Left ventricle myocardium inferior (tissue), 1 donor: Measurements from ENCODE around the gene MRAP. TPM values are rescaled to one million over a fixed set of nuclear protein-coding genes. Genes with fewer than 3 reads are reported as not detected.

ENCODE experiments used
- DNase-seq: peaks from one replicate; pipeline ENCODE4 v3.0.0-alpha.2; 2020
- H3K27ac ChIP-seq: fragments of 200-600 bp; replicated peaks from 2 replicates; pipeline ENCODE4 v1.8.0; 2021
- H3K27me3 ChIP-seq: fragments of 200-600 bp; 2 replicates; pipeline ENCODE4 v1.8.0; 2021; ENCODE audit warnings: low read depth
- H3K36me3 ChIP-seq: fragments of 200-600 bp; 2 replicates; pipeline ENCODE4 v1.8.0; 2021
- H3K4me1 ChIP-seq: fragments of 200-600 bp; 2 replicates; pipeline ENCODE4 v1.8.0; 2021
- H3K4me3 ChIP-seq: fragments of 200-600 bp; 2 replicates; pipeline ENCODE4 v1.8.0; 2021; ENCODE audit warnings: mild to moderate bottlenecking, moderate library complexity
- H3K9me3 ChIP-seq: fragments of 200-600 bp; replicated peaks from 2 replicates; pipeline ENCODE4 v1.8.0; 2021
- intact Hi-C: fragments of 100-400 bp; cut with micrococcal nuclease; formaldehyde crosslinking; loops from one replicate; pipeline ENCODE4 v1.11.0; 2022
- total RNA-seq: library from RNA; stranded (reverse); fragmentation: NEBNext Ultra II Directional; extraction: Animal tissue kit (Norgen Biotek cat#: 25700); gene quantifications from one replicate; pipeline ENCODE4 v1.2.1, GENCODE V29; 2021
- TF ChIP-seq, protein P1 (sequence below): fragments of 200-600 bp; IDR thresholded peaks from 2 replicates; pipeline ENCODE4 v1.8.0; 2021; ENCODE audit warnings: antibody characterized with exemption, mild to moderate bottlenecking, borderline replicate concordance
- donor health status: DM: no; HTN: yes; CAD: no; lungs with severe emphysema.

The MRAP gene
- total RNA-seq, 1 donor from 2014 or later = not detected

DNA sequence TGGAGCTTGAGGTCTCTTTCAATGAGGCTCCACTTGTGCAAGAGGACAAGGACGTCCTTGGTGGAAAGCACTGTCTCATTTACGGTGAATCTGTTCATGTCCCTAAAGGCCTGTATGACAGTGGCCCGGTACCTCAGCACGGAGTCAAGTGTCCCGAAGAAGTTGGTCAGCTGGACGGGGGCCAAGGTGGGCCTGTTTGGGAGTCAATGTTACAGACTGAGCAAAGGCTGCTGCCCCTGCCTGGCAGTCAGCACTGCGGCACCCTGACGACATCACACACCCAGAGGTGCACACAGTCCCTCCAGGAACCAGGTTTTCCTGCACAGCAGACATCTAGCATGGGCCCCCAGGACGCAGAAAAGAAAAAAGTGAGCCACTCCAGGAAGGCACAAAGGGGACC, 19.1 kb downstream of the MRAP start:
- Histone ChIP-seq H3K4me3 (no peak overlapping the region), H3K9me3 (no peaks in the 10 kb centered on the region), H3K27me3 (no peaks in the 10 kb centered on the region), H3K4me1 (peaks cover 30% of the 10 kb centered on the region), H3K36me3 (peaks cover 88% of the 10 kb centered on the region), H3K27ac (peak overlapping the region; percentile 71)
- intact Hi-C loops = no loop called here
- no peak for DNase-seq
- TF ChIP-seq, protein P1, sequence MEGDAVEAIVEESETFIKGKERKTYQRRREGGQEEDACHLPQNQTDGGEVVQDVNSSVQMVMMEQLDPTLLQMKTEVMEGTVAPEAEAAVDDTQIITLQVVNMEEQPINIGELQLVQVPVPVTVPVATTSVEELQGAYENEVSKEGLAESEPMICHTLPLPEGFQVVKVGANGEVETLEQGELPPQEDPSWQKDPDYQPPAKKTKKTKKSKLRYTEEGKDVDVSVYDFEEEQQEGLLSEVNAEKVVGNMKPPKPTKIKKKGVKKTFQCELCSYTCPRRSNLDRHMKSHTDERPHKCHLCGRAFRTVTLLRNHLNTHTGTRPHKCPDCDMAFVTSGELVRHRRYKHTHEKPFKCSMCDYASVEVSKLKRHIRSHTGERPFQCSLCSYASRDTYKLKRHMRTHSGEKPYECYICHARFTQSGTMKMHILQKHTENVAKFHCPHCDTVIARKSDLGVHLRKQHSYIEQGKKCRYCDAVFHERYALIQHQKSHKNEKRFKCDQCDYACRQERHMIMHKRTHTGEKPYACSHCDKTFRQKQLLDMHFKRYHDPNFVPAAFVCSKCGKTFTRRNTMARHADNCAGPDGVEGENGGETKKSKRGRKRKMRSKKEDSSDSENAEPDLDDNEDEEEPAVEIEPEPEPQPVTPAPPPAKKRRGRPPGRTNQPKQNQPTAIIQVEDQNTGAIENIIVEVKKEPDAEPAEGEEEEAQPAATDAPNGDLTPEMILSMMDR = no peak

DNA sequence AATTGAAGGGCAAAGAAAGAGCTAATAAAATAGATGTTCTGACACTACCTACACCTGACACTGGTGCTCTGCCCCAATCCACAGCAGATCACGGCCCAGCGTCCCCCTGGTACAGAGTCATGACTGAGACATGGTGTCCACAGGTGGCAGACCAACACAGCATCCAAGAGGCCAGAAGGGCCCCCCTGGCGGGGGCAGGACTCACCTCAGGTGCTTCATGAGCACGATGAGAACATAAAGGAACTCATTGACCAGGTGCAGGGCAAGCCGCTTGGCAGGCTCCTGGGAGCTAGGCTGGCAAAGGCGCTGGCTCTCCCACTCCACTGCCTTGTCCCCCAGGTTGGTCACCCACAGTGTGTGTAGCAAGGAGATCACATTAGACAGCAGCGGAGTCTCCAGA, 20.4 kb downstream of the MRAP start:
- DNase-seq = no peak
- H3K27ac ChIP-seq = peak overlapping the region; percentile 71
- H3K27me3 ChIP-seq = no peaks in the 10 kb centered on the region
- intact Hi-C loops = no loop called here
- no peak overlapping the region for H3K4me3 ChIP-seq
- TF ChIP-seq, protein P1 = no peak
- H3K36me3 ChIP-seq = peaks cover 99% of the 10 kb centered on the region
- no peaks in the 10 kb centered on the region for H3K9me3 ChIP-seq
- peaks cover 26% of the 10 kb centered on the region for H3K4me1 ChIP-seq

DNA sequence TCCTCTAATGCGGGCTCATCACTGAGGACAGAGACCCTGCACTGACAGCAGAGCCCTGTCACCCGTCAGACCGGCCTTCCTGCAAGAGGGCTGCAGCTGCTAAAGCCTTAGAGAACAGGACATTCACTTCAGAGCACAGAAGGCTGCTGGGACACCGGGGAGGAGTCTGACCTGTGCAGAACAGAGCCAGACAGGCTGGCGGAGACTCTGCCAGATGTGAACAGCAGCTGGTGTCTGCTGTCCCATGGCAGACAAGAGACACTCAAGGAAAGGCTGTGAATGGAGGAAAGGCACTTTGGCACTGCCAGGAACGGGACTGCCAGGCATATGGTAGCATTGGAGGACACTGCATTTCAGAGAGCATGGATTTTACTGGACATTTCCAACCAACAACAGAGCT, 21.4 kb downstream of the MRAP start:
- H3K4me1 ChIP-seq = peaks cover 27% of the 10 kb centered on the region
- intact Hi-C loops = no loop called here
- no peaks in the 10 kb centered on the region for H3K27me3 ChIP-seq
- H3K4me3 ChIP-seq = no peak overlapping the region
- no peaks in the 10 kb centered on the region for H3K9me3 ChIP-seq
- TF ChIP-seq, protein P1 = no peak
- peaks cover 99% of the 10 kb centered on the region for H3K36me3 ChIP-seq
- peak overlapping the region; percentile 71 for H3K27ac ChIP-seq
- no peak for DNase-seq

DNA sequence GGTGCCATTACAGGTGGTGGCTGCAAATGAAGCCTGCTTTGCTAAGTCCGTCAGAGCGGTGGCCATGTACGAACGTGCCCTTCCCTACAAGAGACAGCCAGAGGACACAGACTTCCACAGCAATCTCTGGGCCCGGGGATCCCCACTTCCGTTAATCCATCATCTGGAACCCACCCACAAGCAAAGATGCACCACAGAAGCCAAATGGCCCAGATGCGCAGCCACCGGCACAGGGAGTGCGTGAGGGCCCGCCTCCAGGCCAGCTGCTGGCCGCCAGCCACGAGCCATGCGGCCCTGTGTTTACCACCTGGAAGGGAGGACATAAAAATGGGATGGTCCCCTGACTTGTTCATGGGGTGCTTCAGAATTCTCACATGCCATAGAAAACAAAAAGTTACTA, 22.1 kb downstream of the MRAP start:
- Histone ChIP-seq H3K36me3 (peaks cover 100% of the 10 kb centered on the region), H3K9me3 (no peaks in the 10 kb centered on the region), H3K27ac (peak overlapping the region; percentile 71), H3K4me1 (peaks cover 20% of the 10 kb centered on the region), H3K27me3 (no peaks in the 10 kb centered on the region), H3K4me3 (no peak overlapping the region)
- intact Hi-C loops = no loop called here
- TF ChIP-seq, protein P1 = no peak
- no peak for DNase-seq

DNA sequence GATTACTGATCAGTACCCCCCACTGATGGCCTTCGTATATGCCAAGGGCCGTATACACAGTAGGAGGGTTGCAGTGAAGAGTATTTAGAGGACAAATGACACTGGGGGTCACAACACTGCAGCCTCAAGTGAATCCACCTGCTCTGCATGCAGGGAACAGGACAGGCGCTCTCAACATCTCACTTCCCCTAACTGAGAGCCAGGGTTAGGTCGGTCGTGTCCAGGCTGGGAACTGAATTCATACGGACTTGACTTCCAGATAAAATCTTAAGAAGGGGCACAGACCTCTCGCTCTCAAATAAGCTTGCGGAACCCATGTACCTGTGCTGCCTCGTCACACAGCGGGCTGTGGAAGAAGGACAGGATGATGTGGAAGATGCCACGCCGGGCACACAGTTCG, 22.8 kb downstream of the MRAP start:
- H3K27ac ChIP-seq = no peak overlapping the region
- intact Hi-C loops = no loop called here

More for the DNA sequence above, 22.8 kb downstream of the MRAP start:
- no peaks in the 10 kb centered on the region for H3K27me3 ChIP-seq
- no peaks in the 10 kb centered on the region for H3K9me3 ChIP-seq
- TF ChIP-seq, protein P1 = no peak
- DNase-seq = no peak
- no peak overlapping the region for H3K4me3 ChIP-seq
- peaks cover 22% of the 10 kb centered on the region for H3K4me1 ChIP-seq
- H3K36me3 ChIP-seq = peaks cover 98% of the 10 kb centered on the region
